Breast epithelium (tissue), 4 donors: ENCODE data around the gene LPGAT1. TPM values are rescaled to one million over a fixed set of nuclear protein-coding genes. Genes with fewer than 3 reads are reported as not detected.
"Not testable (repeated sequence)": the region's sequence is repeated elsewhere in the genome, so short reads cannot be mapped to it uniquely, and the experiment has no call there.

Source experiments
- DNase-seq, 2 donors: peaks; one replicate each; pipeline ENCODE4 v3.0.0-alpha.2; 2019; ENCODE audit warnings: low spot score in 2 of 2
- H3K27ac ChIP-seq, 2 donors: fragments of 200-600 bp; sonication (generic) in 1 of 2; one replicate each; pipeline ENCODE4 v1.5.1; 2016 to 2019; ENCODE audit warnings: mild to moderate bottlenecking in 1 of 2
- H3K27me3 ChIP-seq, 2 donors: fragments of 200-600 bp; sonication (generic) in 1 of 2; one replicate each; pipeline versions ENCODE4 v1.5.1 to v1.6.0; 2017 to 2019; ENCODE audit warnings: control low read depth in 1 of 2, mild to moderate bottlenecking in 1 of 2
- H3K36me3 ChIP-seq: fragments of 200-600 bp; one replicate; pipeline ENCODE4 v1.5.1; 2019
- H3K4me1 ChIP-seq, 2 donors: fragments of 200-600 bp; sonication (generic); one replicate each; pipeline ENCODE4 v1.5.1; 2016 to 2019; ENCODE audit warnings: control low read depth in 1 of 2
- H3K4me3 ChIP-seq, 3 donors: fragments of 200-600 bp; sonication (generic); 1 replicate in 2 of 3; 2 replicates in 1 of 3; pipeline ENCODE4 v1.5.1; 2016 to 2019; ENCODE audit warnings: mild to moderate bottlenecking in 3 of 3, moderate library complexity in 2 of 3
- H3K9me3 ChIP-seq, 2 donors: fragments of 200-600 bp; sonication (generic) in 1 of 2; one replicate each; pipeline ENCODE4 v1.5.1; 2016 to 2019; ENCODE audit warnings: control low read depth in 1 of 2
- CTCF ChIP-seq, 3 donors: fragments of 450-650 bp; IDR thresholded peaks; one replicate each; pipeline ENCODE4 v1.5.1; 2016 to 2017; ENCODE audit warnings: antibody characterized with exemption in 3 of 3, mild to moderate bottlenecking in 3 of 3, moderate library complexity in 3 of 3
- POLR2A ChIP-seq: fragments of 450-650 bp; IDR thresholded peaks from one replicate; pipeline ENCODE4 v1.6.1; 2016; ENCODE audit warnings: antibody characterized with exemption, mild to moderate bottlenecking, moderate library complexity
- POLR2AphosphoS5 ChIP-seq, 3 donors: sonication (generic); formaldehyde crosslinking; IDR thresholded peaks; one replicate each; pipeline ENCODE4 v1.6.1; 2017; ENCODE audit warnings: antibody characterized with exemption in 3 of 3
- intact Hi-C: fragments of 100-400 bp; cut with DNase I; formaldehyde crosslinking; loops from one replicate; pipeline ENCODE4 v1.15.1; 2023; ENCODE audit warnings: low total_unique reads
- total RNA-seq, 3 donors: library from RNA; depleted of rRNA; stranded (reverse); fragments of >200 nt; gene quantifications; one replicate each; pipeline ENCODE4 v1.1.0, GENCODE V29; 2016

Gene LPGAT1
- total RNA-seq, 3 donors from 2014 or later: 39.0 to 61.1 (median 43.5) TPM

- no peaks in the 10 kb centered on the region for H3K27me3 ChIP-seq
- no peak overlapping the region for H3K4me3 ChIP-seq
- peak overlapping the region in 1 of 2 donors; percentile 25 for H3K27ac ChIP-seq
- TF ChIP-seq POLR2A (no peak), CTCF (IDR thresholded peaks at IDR 0.05) (no peak), POLR2AphosphoS5 (IDR thresholded peaks at IDR 0.05) (no peak)
- intact Hi-C loops: no loop called here
- DNase-seq: no peak
- no peaks in the 10 kb centered on the region for H3K4me1 ChIP-seq
- no peaks in the 10 kb centered on the region for H3K36me3 ChIP-seq
- H3K9me3 ChIP-seq: no peaks in the 10 kb centered on the region
Observed at GRCh38 chr1:211724687-211725196, 105.8 kb downstream of the LPGAT1 start.

- Histone ChIP-seq H3K27ac (no peak overlapping the region), H3K36me3 (no peaks in the 10 kb centered on the region), H3K9me3 (no peaks in the 10 kb centered on the region), H3K4me3 (no peak overlapping the region), H3K4me1 (no peaks in the 10 kb centered on the region), H3K27me3 (no peaks in the 10 kb centered on the region)
- DNase-seq: no peak
- intact Hi-C loops: no loop called here
- TF ChIP-seq POLR2AphosphoS5 (IDR thresholded peaks at IDR 0.05): no peak
Observed at GRCh38 chr1:211723273-211723672, 107.3 kb downstream of the LPGAT1 start.

GRCh38 chr1:211722277-211723175, 108.0 kb downstream of the LPGAT1 start:
- Histone ChIP-seq H3K27me3 (no peaks in the 10 kb centered on the region), H3K36me3 (no peaks in the 10 kb centered on the region), H3K9me3 (no peaks in the 10 kb centered on the region), H3K4me3 (no peak overlapping the region), H3K27ac (no peak overlapping the region), H3K4me1 (no peaks in the 10 kb centered on the region)
- no peak for TF ChIP-seq POLR2A
- TF ChIP-seq POLR2AphosphoS5 (IDR thresholded peaks at IDR 0.05): no peak
- TF ChIP-seq CTCF (IDR thresholded peaks at IDR 0.05): no peak
- intact Hi-C loops: no loop called here
- DNase-seq: no peak

GRCh38 chr1:211716555-211716954, 114.0 kb downstream of the LPGAT1 start:
- H3K9me3 ChIP-seq, H3K4me3 ChIP-seq, H3K4me1 ChIP-seq, H3K27ac ChIP-seq, H3K36me3 ChIP-seq, DNase-seq, intact Hi-C loops, H3K27me3 ChIP-seq: not testable (repeated sequence)

GRCh38 chr1:211715971-211716370, 114.6 kb downstream of the LPGAT1 start:
- Histone ChIP-seq H3K4me1 (no peaks in the 10 kb centered on the region), H3K4me3 (no peak overlapping the region), H3K9me3 (no peaks in the 10 kb centered on the region), H3K27ac (no peak overlapping the region), H3K36me3 (no peaks in the 10 kb centered on the region), H3K27me3 (no peaks in the 10 kb centered on the region)
- intact Hi-C loops: no loop called here
- no peak for TF ChIP-seq CTCF (IDR thresholded peaks at IDR 0.05)
- no peak for TF ChIP-seq POLR2A
- no peak for TF ChIP-seq POLR2AphosphoS5 (IDR thresholded peaks at IDR 0.05)
- no peak for DNase-seq

- Histone ChIP-seq H3K9me3 (no peaks in the 10 kb centered on the region), H3K27me3 (no peaks in the 10 kb centered on the region), H3K4me3 (no peak overlapping the region), H3K36me3 (no peaks in the 10 kb centered on the region), H3K27ac (no peak overlapping the region), H3K4me1 (no peaks in the 10 kb centered on the region)
- TF ChIP-seq CTCF (IDR thresholded peaks at IDR 0.05) (no peak), POLR2AphosphoS5 (IDR thresholded peaks at IDR 0.05) (no peak), POLR2A (no peak)
- intact Hi-C loops: no loop called here
- DNase-seq: no peak
Observed at GRCh38 chr1:211714154-211714553, 116.4 kb downstream of the LPGAT1 start.
